Testis (tissue), 2 donors: ENCODE data around the gene TRPM2.

Source experiments
- CTCF ChIP-seq, 3 experiments: fragments of 450-650 bp in 2 of 3; fragments of 200-600 bp in 1 of 3; sonication (generic) in 1 of 3; IDR thresholded peaks; one replicate each; pipeline ENCODE4 v1.5.1; 2016 to 2019; ENCODE audit warnings: antibody characterized with exemption in 3 of 3, mild to moderate bottlenecking in 2 of 3, moderate library complexity in 1 of 3
- POLR2A ChIP-seq: fragments of 450-650 bp; IDR thresholded peaks from one replicate; pipeline ENCODE4 v1.6.1; 2017; ENCODE audit warnings: antibody characterized with exemption, mild to moderate bottlenecking, moderate library complexity

GRCh38 chr21:44460441-44460755, 107.0 kb downstream of the TRPM2 start:
- no peak for TF ChIP-seq CTCF (IDR thresholded peaks at IDR 0.05)
- TF ChIP-seq POLR2A: no peak
